Kidney (tissue), 14 donors: Measurements from ENCODE around the gene ANKH. TPM values are rescaled to one million over a fixed set of nuclear protein-coding genes. Genes with fewer than 3 reads are reported as not detected.

Experiments used
- DNase-seq, 5 donors: peaks; one replicate each; pipeline ENCODE4 v3.0.0-alpha.2; 2013 to 2020
- FAIRE-seq: peaks from 2 replicates; lab custom pipeline; 2012; peaks lifted over from hg19 to GRCh38; lab: Jason Lieb, UNC
- H3K27ac ChIP-seq, 2 donors: one replicate each; pipeline ENCODE4 v1.7.0; 2013; ENCODE audit warnings: low read depth in 2 of 2, low read length in 2 of 2, inconsistent platforms in 1 of 2
- H3K27me3 ChIP-seq: one replicate; pipeline ENCODE4 v1.7.1; 2013; ENCODE audit warnings: low read length, inconsistent platforms; ENCODE audit not compliant: control insufficient read depth, insufficient read depth
- H3K36me3 ChIP-seq, 3 donors: one replicate each; pipeline versions ENCODE4 v1.7.0 to v1.7.1; 2013; ENCODE audit warnings: low read length in 3 of 3, control low read depth in 1 of 3, inconsistent platforms in 1 of 3; ENCODE audit not compliant: insufficient read depth in 3 of 3, control insufficient read depth in 2 of 3
- H3K4me1 ChIP-seq, 3 donors: one replicate each; pipeline versions ENCODE4 v1.7.0 to v1.7.1; 2013; ENCODE audit warnings: low read length in 3 of 3, inconsistent platforms in 1 of 3, low read depth in 1 of 3; ENCODE audit not compliant: control insufficient read depth in 2 of 3, insufficient read depth in 2 of 3
- H3K4me3 ChIP-seq, 3 donors: one replicate each; pipeline versions ENCODE4 v1.7.0 to v1.8.1; 2013; ENCODE audit warnings: low read length in 3 of 3, control low read depth in 1 of 3, inconsistent platforms in 1 of 3
- H3K9ac ChIP-seq, 3 donors: one replicate each; pipeline versions ENCODE4 v1.7.0 to v1.7.1; 2013; ENCODE audit warnings: low read length in 3 of 3, control low read depth in 1 of 3, inconsistent platforms in 1 of 3
- H3K9me3 ChIP-seq, 3 donors: one replicate each; pipeline versions ENCODE4 v1.7.0 to v1.7.1; 2013; ENCODE audit warnings: low read length in 3 of 3, control low read depth in 1 of 3, inconsistent platforms in 1 of 3; ENCODE audit not compliant: control insufficient read depth in 2 of 3, insufficient read depth in 1 of 3
- intact Hi-C: fragments of 100-400 bp; cut with DNase I; formaldehyde crosslinking; loops from one replicate; pipeline ENCODE4 v1.11.1; 2022
- polyA plus RNA-seq: library from polyadenylated mRNA; stranded (reverse); fragments of 350-450 nt; fragmentation: Illumina TruSeq; extraction: RNeasy Lipid Tissue Mini Kit (QIAGEN cat#74804); gene quantifications from one replicate; pipeline ENCODE4 v1.2.3, GENCODE V29; 2014; ENCODE audit warnings: low read depth, low replicate concordance; ENCODE audit not compliant: insufficient read depth
- total RNA-seq: library from RNA; stranded (reverse); fragmentation: NEBNext Ultra II Directional; extraction: Animal tissue kit (Norgen Biotek cat#: 25700); gene quantifications from one replicate; pipeline ENCODE4 v1.2.1, GENCODE V29; 2021
- TF ChIP-seq, protein P1 (sequence below): IDR thresholded peaks from 3 replicates; pipeline ENCODE4 v1.5.1; 2012; ENCODE audit warnings: mild to moderate bottlenecking, moderate library complexity, borderline replicate concordance; ENCODE audit not compliant: insufficient read depth; ENCODE audit errors: extremely low read depth
- donor health status: control.
- donor health status: control.
- donor health status: control.
- donor health status: control.
- donor health status: control.
- donor health status: DM: yes; HTN: yes; CAD: no.
- donor health status: Normal renal cell carcinoma (clear cell type).

ANKH gene
- total and polyA plus RNA-seq, 2 donors from 2014 or later, result 19.0 to 44.6 TPM

DNA sequence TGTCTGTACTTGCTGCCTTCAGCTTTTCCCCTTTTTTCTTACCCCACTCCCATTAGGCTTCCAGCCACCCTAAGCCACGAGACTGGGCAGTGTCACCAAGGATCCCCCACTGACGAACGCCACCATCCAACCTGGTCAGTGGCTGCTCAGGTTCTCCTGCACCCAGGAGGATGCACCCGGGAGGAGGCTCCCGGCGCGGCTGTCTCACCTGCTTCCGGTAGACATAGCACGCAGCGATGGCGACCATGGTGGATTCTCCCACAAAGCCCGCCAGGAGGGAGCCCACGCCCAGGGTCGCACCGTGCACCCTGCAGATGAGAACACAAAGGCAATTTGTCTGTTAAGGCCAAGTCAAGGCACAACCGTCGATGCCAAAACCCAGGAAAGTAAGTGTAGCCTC, 158.9 kb downstream of the ANKH start:
- peaks cover 0 to 48% (median 26%) of the 10 kb centered on the region in 3 donors for H3K36me3 ChIP-seq
- H3K9ac ChIP-seq, result no peak overlapping the region
- peaks cover 0 to 9% (median 0%) of the 10 kb centered on the region in 3 donors for H3K4me1 ChIP-seq
- H3K4me3 ChIP-seq, result no peak overlapping the region
- H3K27ac ChIP-seq, result no peak overlapping the region
- no peak for DNase-seq
- no peaks in the 10 kb centered on the region for H3K9me3 ChIP-seq
- intact Hi-C loops, result no loop called here
- no peak for FAIRE-seq
- TF ChIP-seq, protein P1, sequence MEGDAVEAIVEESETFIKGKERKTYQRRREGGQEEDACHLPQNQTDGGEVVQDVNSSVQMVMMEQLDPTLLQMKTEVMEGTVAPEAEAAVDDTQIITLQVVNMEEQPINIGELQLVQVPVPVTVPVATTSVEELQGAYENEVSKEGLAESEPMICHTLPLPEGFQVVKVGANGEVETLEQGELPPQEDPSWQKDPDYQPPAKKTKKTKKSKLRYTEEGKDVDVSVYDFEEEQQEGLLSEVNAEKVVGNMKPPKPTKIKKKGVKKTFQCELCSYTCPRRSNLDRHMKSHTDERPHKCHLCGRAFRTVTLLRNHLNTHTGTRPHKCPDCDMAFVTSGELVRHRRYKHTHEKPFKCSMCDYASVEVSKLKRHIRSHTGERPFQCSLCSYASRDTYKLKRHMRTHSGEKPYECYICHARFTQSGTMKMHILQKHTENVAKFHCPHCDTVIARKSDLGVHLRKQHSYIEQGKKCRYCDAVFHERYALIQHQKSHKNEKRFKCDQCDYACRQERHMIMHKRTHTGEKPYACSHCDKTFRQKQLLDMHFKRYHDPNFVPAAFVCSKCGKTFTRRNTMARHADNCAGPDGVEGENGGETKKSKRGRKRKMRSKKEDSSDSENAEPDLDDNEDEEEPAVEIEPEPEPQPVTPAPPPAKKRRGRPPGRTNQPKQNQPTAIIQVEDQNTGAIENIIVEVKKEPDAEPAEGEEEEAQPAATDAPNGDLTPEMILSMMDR, result no peak
- no peaks in the 10 kb centered on the region for H3K27me3 ChIP-seq

DNA sequence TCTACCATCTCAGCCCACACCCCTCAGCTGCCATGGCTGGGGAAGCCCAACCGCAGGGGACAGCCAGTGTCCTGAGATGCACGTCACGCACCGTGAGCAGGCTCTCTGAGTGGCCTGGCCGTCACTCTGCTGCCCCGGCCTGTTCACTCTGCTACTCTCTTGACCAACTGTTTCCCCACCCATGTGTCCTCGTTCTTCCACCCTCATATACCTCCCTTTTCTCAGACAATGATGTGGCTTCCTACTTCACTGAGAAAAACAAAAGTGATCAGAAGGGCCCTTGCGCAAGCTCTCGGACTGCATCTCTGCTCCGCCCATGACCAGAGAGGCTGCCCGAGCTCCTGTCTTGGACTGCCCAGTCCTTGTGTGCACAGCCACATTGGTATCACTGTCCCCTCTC, 159.4 kb downstream of the ANKH start:
- Histone ChIP-seq H3K4me3 (no peak overlapping the region), H3K9me3 (no peaks in the 10 kb centered on the region), H3K9ac (no peak overlapping the region), H3K36me3 (peaks cover 0 to 48% (median 26%) of the 10 kb centered on the region in 3 donors), H3K27me3 (no peaks in the 10 kb centered on the region), H3K4me1 (peaks cover 0 to 4% (median 0%) of the 10 kb centered on the region in 3 donors), H3K27ac (no peak overlapping the region)
- no peak for DNase-seq
- intact Hi-C loops, result no loop called here
- TF ChIP-seq, protein P1, result no peak
- no peak for FAIRE-seq

DNA sequence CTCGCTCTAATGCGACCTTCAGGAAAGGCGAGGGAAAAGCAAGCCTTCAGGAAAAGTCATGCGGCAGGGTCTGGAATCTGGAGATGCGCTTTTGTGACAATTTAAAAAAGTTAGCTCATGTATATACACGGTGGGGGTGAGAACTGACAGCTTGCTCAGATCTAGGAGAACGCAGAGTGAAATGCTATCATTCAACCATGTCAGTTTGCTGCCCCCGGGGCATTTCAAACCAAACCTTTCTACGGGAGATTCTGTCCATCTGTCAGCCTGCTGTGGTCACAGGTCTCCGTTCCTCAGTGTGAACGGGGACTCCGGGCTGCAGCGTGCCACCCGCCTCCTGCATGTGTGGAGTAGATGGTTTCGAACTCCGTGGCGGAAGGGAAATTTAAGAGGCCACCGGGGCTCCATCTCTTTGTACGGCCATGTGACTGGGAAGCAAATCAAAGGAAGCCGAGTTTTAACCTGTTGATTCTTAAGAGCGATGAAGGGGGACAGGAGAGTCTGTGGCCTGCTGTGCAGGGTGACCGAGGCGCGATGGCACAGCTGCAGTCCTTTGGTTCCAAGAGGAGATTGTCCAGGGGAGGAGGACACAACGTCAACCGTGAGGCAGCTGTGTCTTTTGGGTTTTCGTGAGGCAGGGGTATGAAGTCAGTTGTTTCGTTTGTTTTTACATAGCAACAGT, 161.1 kb downstream of the ANKH start:
- DNase-seq (no peak), FAIRE-seq (no peak)
- peaks cover 0 to 3% (median 0%) of the 10 kb centered on the region in 3 donors for H3K4me1 ChIP-seq
- TF ChIP-seq, protein P1, result no peak
- peaks cover 0 to 52% (median 25%) of the 10 kb centered on the region in 3 donors for H3K36me3 ChIP-seq
- intact Hi-C loops, result no loop called here
- H3K27ac ChIP-seq, result no peak overlapping the region
- no peaks in the 10 kb centered on the region for H3K9me3 ChIP-seq
- no peak overlapping the region for H3K4me3 ChIP-seq
- H3K27me3 ChIP-seq, result no peaks in the 10 kb centered on the region
- no peak overlapping the region for H3K9ac ChIP-seq
